GM19455 (cell line): Measurements from ENCODE around the gene UBE2Z.
"Not testable (repeated sequence)": the region's sequence is repeated elsewhere in the genome, so short reads cannot be mapped to it uniquely, and the experiment has no call there.

ENCODE experiments used
- ATAC-seq: cut with Tn5 transposase; IDR thresholded peaks from one replicate; pipeline ENCODE4 v1.9.1; 2021; ENCODE audit not compliant: unreplicated experiment

Gene UBE2Z

GRCh38 chr17:48908047-48908843, at the start of gene UBE2Z:
Gene UBE2Z (plus strand): TSS chr17:48908407. CDS start chr17:48908504, 97 bp downstream.
- peak; percentile 85 for ATAC-seq

GRCh38 chr17:48860034-48860433, 48.2 kb upstream of the UBE2Z start:
- ATAC-seq: no peak

GRCh38 chr17:48860456-48860855, 47.8 kb upstream of the UBE2Z start:
- no peak for ATAC-seq

GRCh38 chr17:48868916-48869500, 39.2 kb upstream of the UBE2Z start:
- ATAC-seq: no peak

GRCh38 chr17:48869821-48870318, 38.3 kb upstream of the UBE2Z start:
- ATAC-seq: no peak

- ATAC-seq: no peak
Observed at GRCh38 chr17:48871035-48871550, 37.1 kb upstream of the UBE2Z start.

GRCh38 chr17:48871551-48872351, 36.5 kb upstream of the UBE2Z start:
- no peak for ATAC-seq

- not testable (repeated sequence) for ATAC-seq
Observed at GRCh38 chr17:48872409-48872808, 35.8 kb upstream of the UBE2Z start.

- ATAC-seq: no peak
Observed at GRCh38 chr17:48873209-48873608, 35.0 kb upstream of the UBE2Z start.

- no peak for ATAC-seq
Observed at GRCh38 chr17:48873696-48874443, 34.3 kb upstream of the UBE2Z start.

GRCh38 chr17:48878920-48879898, 29.0 kb upstream of the UBE2Z start:
- no peak for ATAC-seq

- no peak for ATAC-seq
Observed at GRCh38 chr17:48882272-48882671, 25.9 kb upstream of the UBE2Z start.

GRCh38 chr17:48883171-48883570, 25.0 kb upstream of the UBE2Z start:
- no peak for ATAC-seq

- ATAC-seq: no peak
Observed at GRCh38 chr17:48890086-48890485, 18.1 kb upstream of the UBE2Z start.

- ATAC-seq: no peak
Observed at GRCh38 chr17:48892940-48893645, 15.1 kb upstream of the UBE2Z start.

GRCh38 chr17:48893646-48894508, 14.3 kb upstream of the UBE2Z start:
- no peak for ATAC-seq

- no peak for ATAC-seq
Observed at GRCh38 chr17:48894886-48895285, 13.3 kb upstream of the UBE2Z start.

- no peak for ATAC-seq
Observed at GRCh38 chr17:48901241-48901640, 7.0 kb upstream of the UBE2Z start.
